Breast epithelium (tissue), 3 donors: ENCODE measurements around the gene KDM4B.

Experiments used
- CTCF ChIP-seq, 3 donors: fragments of 450-650 bp; IDR thresholded peaks; one replicate each; pipeline ENCODE4 v1.5.1; 2016 to 2017; ENCODE audit warnings: antibody characterized with exemption in 3 of 3, mild to moderate bottlenecking in 3 of 3, moderate library complexity in 3 of 3
- POLR2A ChIP-seq: fragments of 450-650 bp; IDR thresholded peaks from one replicate; pipeline ENCODE4 v1.6.1; 2016; ENCODE audit warnings: antibody characterized with exemption, mild to moderate bottlenecking, moderate library complexity

DNA sequence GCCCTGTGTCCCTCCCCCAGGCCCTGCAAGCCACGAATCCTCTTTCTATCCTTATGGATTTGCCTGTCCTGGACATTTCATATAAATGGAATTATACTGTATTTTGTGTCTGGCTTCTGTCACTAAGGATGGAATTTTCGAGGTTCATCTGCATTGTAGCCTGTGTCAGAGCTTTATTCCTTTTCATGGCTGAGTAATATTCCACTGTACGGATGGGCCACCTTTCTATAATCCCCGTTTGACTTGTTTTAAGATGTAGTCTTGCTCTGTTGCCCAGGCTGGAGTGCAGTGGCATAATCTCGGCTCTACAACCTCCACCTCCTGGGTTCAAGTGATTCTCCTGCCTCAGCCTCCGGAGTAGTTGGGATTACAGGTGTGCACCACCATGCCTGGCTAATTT is 3.9 kb upstream of the KDM4B start:
- TF ChIP-seq CTCF (IDR thresholded peaks at IDR 0.05) = no peak
- no peak for TF ChIP-seq POLR2A
